HepG2 (cell line): Measurements from ENCODE around the gene MARK2. TPM values are rescaled to one million over a fixed set of nuclear protein-coding genes. Genes with fewer than 3 reads are reported as not detected.

ENCODE experiments used
- ATF4 ChIP-seq, 2 experiments: fragments of 450-650 bp in 1 of 2; sonication (generic) in 1 of 2; formaldehyde crosslinking; IDR thresholded peaks; 2 replicates each; pipeline versions ENCODE4 v1.5.0 to v1.8.0; 2020 to 2022; ENCODE audit warnings: mild to moderate bottlenecking in 1 of 2, missing genetic modification reagents in 1 of 2
- CTCF ChIP-seq: sonication (generic); formaldehyde crosslinking; IDR thresholded peaks from 2 replicates; pipeline ENCODE4 v1.5.0; 2020; ENCODE audit warnings: mild to moderate bottlenecking, missing genetic modification reagents, moderate library complexity
- ELF3 ChIP-seq: IDR thresholded peaks from 2 replicates; pipeline ENCODE4 v1.6.1; 2016; ENCODE audit warnings: missing genetic modification reagents, missing compliant biosample characterization
- ESRRA ChIP-seq: sonication (generic); formaldehyde crosslinking; IDR thresholded peaks from 2 replicates; pipeline ENCODE4 v1.5.1; 2020; ENCODE audit warnings: mild to moderate bottlenecking, low read depth, missing genetic modification reagents
- FOXA3 ChIP-seq: IDR thresholded peaks from 2 replicates; pipeline ENCODE4 v1.6.1; 2016; ENCODE audit warnings: missing genetic modification reagents, missing compliant biosample characterization
- HCFC1 ChIP-seq: fragments of 150-350 bp; IDR thresholded peaks from 2 replicates; pipeline ENCODE4 v1.6.1; 2014; ENCODE audit warnings: low read depth, low read length
- SAP130 ChIP-seq: IDR thresholded peaks from 2 replicates; pipeline ENCODE4 v1.6.1; 2016; ENCODE audit warnings: low read depth
- SMC3 ChIP-seq: IDR thresholded peaks from 2 replicates; pipeline ENCODE4 v1.6.1; 2011; ENCODE audit warnings: low read length, improper control_type of control experiment
- SP4 ChIP-seq: sonication (generic); formaldehyde crosslinking; IDR thresholded peaks from 2 replicates; pipeline ENCODE4 v1.8.1; 2023; ENCODE audit warnings: mild to moderate bottlenecking, missing genetic modification reagents
- STAG1 ChIP-seq: sonication (generic); formaldehyde crosslinking; IDR thresholded peaks from 2 replicates; pipeline ENCODE4 v1.4.0; 2020; ENCODE audit warnings: missing genetic modification reagents
- ZFY ChIP-seq: sonication (generic); formaldehyde crosslinking; IDR thresholded peaks from 2 replicates; pipeline ENCODE4 v1.4.0; 2020; ENCODE audit warnings: missing genetic modification reagents
- ZNF350 ChIP-seq: sonication (generic); formaldehyde crosslinking; IDR thresholded peaks from 2 replicates; pipeline ENCODE4 v1.4.0; 2020; ENCODE audit warnings: mild to moderate bottlenecking, low read depth, missing genetic modification reagents, borderline replicate concordance
- ZNF432 ChIP-seq: sonication (generic); formaldehyde crosslinking; IDR thresholded peaks from 2 replicates; pipeline ENCODE4 v1.5.0; 2020; ENCODE audit warnings: missing genetic modification reagents, mild to moderate bottlenecking, borderline replicate concordance
- ZNF567 ChIP-seq: sonication (generic); formaldehyde crosslinking; IDR thresholded peaks from 2 replicates; pipeline ENCODE4 v1.8.1; 2023; ENCODE audit warnings: mild to moderate bottlenecking, missing genetic modification reagents, borderline replicate concordance
- ZNF598 ChIP-seq: sonication (generic); formaldehyde crosslinking; IDR thresholded peaks from 2 replicates; pipeline ENCODE4 v1.5.1; 2020; ENCODE audit warnings: mild to moderate bottlenecking, missing genetic modification reagents, borderline replicate concordance
- ZNF883 ChIP-seq: sonication (generic); formaldehyde crosslinking; IDR thresholded peaks from 2 replicates; pipeline ENCODE4 v1.5.1; 2020; ENCODE audit warnings: mild to moderate bottlenecking, missing genetic modification reagents; ENCODE audit errors: not compliant biosample characterization
- ZSCAN25 ChIP-seq: sonication (generic); formaldehyde crosslinking; IDR thresholded peaks from 2 replicates; pipeline ENCODE4 v1.8.0; 2022; ENCODE audit warnings: mild to moderate bottlenecking, missing genetic modification reagents
- polyA plus RNA-seq, 8 experiments: library from polyadenylated mRNA; depleted of rRNA in 3 of 8; stranded (reverse) in 7 of 8; unstranded in 1 of 8; fragments of >200 nt; fragmentation: Illumina TruSeq in 4 of 8; extraction: Trizol in 4 of 8; gene quantifications; 2 replicates each; pipeline versions ENCODE4 v1.2.1 to v1.2.3, GENCODE V29; 2011 to 2016; ENCODE audit warnings: low read depth in 4 of 8, missing spikeins in 1 of 8, mixed read lengths in 1 of 8; ENCODE audit not compliant: insufficient read depth in 1 of 8
- total RNA-seq, 5 experiments: library from RNA; depleted of rRNA; stranded (reverse); fragments of >200 nt; fragmentation: Illumina TruSeq; extraction: Trizol; gene quantifications; 2 replicates each; pipeline ENCODE4 v1.2.3, GENCODE V29; 2016; ENCODE audit warnings: low read depth in 1 of 5
- TF ChIP-seq, protein P1 (sequence below): sonication (generic); formaldehyde crosslinking; IDR thresholded peaks from 2 replicates; pipeline ENCODE4 v1.5.0; 2020; ENCODE audit warnings: mild to moderate bottlenecking, missing genetic modification reagents, borderline replicate concordance
- TF ChIP-seq, protein P2 (sequence below): sonication (generic); formaldehyde crosslinking; IDR thresholded peaks from 2 replicates; pipeline ENCODE4 v1.5.1; 2020; ENCODE audit warnings: mild to moderate bottlenecking, missing genetic modification reagents, moderate library complexity

The MARK2 gene
- total and polyA plus RNA-seq, 2 of the 13 experiments (the other 11 are each of a cell fraction or from before 2014, with no cell fraction given): 13.5 to 13.9 TPM

DNA sequence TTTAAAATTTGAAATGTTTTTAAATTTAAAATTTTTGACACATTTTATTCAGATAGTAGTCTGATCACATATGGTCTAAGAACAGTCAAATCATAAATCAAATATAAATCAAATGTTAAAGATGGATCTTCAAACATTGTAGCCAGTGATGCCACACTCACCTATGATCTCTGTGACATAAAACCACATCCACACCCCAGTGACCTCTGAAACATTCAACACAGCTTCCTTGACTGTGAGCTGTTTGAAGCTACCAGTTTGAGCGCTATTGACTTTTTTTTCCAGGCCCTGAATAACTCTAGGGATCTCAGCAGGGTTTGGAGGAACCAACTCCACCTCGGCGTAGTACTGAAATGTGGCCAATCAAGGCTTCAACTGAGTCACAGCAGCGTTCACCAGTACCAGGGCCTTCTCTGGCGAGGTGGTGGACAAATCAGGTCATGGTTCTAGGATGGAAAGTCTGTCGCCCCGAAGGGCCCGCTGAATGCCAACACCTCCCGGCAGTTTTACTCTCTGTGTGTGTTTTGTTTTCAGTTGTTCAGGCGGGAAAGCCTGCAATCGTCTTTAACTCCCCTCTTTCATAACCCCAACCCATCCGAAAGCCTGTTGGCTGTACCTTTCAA is 4.3 kb upstream of the MARK2 start (continued):
- TF ChIP-seq, protein P1, sequence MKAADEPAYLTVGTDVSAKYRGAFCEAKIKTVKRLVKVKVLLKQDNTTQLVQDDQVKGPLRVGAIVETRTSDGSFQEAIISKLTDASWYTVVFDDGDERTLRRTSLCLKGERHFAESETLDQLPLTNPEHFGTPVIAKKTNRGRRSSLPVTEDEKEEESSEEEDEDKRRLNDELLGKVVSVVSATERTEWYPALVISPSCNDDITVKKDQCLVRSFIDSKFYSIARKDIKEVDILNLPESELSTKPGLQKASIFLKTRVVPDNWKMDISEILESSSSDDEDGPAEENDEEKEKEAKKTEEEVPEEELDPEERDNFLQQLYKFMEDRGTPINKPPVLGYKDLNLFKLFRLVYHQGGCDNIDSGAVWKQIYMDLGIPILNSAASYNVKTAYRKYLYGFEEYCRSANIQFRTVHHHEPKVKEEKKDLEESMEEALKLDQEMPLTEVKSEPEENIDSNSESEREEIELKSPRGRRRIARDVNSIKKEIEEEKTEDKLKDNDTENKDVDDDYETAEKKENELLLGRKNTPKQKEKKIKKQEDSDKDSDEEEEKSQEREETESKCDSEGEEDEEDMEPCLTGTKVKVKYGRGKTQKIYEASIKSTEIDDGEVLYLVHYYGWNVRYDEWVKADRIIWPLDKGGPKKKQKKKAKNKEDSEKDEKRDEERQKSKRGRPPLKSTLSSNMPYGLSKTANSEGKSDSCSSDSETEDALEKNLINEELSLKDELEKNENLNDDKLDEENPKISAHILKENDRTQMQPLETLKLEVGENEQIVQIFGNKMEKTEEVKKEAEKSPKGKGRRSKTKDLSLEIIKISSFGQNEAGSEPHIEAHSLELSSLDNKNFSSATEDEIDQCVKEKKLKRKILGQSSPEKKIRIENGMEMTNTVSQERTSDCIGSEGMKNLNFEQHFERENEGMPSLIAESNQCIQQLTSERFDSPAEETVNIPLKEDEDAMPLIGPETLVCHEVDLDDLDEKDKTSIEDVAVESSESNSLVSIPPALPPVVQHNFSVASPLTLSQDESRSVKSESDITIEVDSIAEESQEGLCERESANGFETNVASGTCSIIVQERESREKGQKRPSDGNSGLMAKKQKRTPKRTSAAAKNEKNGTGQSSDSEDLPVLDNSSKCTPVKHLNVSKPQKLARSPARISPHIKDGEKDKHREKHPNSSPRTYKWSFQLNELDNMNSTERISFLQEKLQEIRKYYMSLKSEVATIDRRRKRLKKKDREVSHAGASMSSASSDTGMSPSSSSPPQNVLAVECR (CRISPR knock-in tag): 0 out of 2 replicates have a peak, but pooled peaks have one; percentile 18
- TF ChIP-seq ZNF883 (CRISPR knock-in tag) (no peak), HCFC1 (no peak), STAG1 (peak; percentile 50), CTCF (CRISPR knock-in tag) (0 out of 2 replicates have a peak, but pooled peaks have one; percentile 7), FOXA3 (0 out of 2 replicates have a peak, but pooled peaks have one; percentile 31), ZNF350 (no peak), ZSCAN25 (0 out of 2 replicates have a peak, but pooled peaks have one; percentile 34), ATF4 (CRISPR knock-in tag; IDR thresholded peaks at IDR 0.05) (no peak), ELF3 (peak; percentile 54), ZNF432 (CRISPR knock-in tag) (no peak), ZFY (peak; percentile 39; the same call in 1 of the 2 replicates), SMC3 (peak; percentile 5; the same call in 1 of the 2 replicates), ESRRA (CRISPR knock-in tag) (no peak), SP4 (CRISPR knock-in tag) (no peak), ZNF567 (CRISPR knock-in tag) (no peak), ZNF598 (CRISPR knock-in tag) (no peak), SAP130 (CRISPR knock-in tag) (peak; percentile 32; the same call in 1 of the 2 replicates)
- TF ChIP-seq, protein P2, sequence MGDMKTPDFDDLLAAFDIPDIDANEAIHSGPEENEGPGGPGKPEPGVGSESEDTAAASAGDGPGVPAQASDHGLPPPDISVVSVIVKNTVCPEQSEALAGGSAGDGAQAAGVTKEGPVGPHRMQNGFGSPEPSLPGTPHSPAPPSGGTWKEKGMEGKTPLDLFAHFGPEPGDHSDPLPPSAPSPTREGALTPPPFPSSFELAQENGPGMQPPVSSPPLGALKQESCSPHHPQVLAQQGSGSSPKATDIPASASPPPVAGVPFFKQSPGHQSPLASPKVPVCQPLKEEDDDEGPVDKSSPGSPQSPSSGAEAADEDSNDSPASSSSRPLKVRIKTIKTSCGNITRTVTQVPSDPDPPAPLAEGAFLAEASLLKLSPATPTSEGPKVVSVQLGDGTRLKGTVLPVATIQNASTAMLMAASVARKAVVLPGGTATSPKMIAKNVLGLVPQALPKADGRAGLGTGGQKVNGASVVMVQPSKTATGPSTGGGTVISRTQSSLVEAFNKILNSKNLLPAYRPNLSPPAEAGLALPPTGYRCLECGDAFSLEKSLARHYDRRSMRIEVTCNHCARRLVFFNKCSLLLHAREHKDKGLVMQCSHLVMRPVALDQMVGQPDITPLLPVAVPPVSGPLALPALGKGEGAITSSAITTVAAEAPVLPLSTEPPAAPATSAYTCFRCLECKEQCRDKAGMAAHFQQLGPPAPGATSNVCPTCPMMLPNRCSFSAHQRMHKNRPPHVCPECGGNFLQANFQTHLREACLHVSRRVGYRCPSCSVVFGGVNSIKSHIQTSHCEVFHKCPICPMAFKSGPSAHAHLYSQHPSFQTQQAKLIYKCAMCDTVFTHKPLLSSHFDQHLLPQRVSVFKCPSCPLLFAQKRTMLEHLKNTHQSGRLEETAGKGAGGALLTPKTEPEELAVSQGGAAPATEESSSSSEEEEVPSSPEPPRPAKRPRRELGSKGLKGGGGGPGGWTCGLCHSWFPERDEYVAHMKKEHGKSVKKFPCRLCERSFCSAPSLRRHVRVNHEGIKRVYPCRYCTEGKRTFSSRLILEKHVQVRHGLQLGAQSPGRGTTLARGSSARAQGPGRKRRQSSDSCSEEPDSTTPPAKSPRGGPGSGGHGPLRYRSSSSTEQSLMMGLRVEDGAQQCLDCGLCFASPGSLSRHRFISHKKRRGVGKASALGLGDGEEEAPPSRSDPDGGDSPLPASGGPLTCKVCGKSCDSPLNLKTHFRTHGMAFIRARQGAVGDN (CRISPR knock-in tag): no peak; the same call in 1 of the 2 replicates
